Erythroblast (primary cell): ENCODE measurements around the gene CABP1.
A peak's percentile ranks its signal among the peaks of the same experiment; 100 is the strongest.

Source experiments
- GATA1 ChIP-seq: IDR thresholded peaks from 2 replicates; pipeline ENCODE4 v1.6.1; 2011; ENCODE audit warnings: low read depth, mild to moderate bottlenecking, control low read depth, low read length, moderate library complexity
- POLR2A ChIP-seq: IDR thresholded peaks from 2 replicates; pipeline ENCODE4 v1.6.1; 2011; ENCODE audit warnings: mild to moderate bottlenecking, low read length

DNA sequence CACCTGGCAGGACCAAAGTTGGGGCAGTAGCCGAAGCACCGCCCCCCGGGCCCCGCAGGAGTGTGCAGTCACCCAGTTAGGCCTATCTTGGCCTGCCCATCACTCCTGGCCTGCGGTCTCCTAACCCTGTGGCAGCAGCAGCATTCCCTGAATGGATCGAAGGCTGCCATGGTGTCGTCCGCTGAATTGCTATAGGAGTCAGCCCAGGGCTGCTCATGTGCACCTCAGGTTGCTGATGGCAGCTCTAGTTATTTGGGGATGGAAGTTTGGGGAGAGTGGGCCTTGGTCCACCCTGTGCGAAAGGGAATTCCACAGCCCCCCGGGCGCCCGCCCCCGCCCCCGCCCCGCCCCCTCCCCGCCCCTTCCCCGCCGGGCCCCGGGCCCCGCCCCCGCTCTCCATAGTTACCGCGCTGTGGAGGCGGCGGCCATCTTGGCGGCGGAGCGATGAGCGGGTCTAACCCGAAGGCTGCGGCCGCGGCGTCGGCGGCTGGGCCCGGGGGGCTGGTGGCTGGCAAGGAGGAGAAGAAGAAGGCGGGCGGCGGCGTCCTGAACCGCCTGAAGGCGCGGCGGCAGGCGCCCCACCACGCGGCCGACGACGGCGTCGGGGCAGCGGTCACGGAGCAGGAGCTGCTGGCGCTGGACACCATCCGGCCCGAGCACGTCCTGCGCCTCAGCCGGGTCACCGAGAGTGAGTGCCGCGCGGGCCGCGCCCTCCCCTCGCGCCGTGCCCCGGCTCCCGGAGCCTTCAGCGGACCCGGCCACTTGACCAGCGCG, 69.8 kb downstream of the CABP1 start, which contains the start of gene UNC119B:
- TF ChIP-seq POLR2A, result peak; percentile 27
- TF ChIP-seq GATA1, result no peak
